MM.1S (cell line): ENCODE results near the gene DUS3L.

Source experiments
- DNase-seq: peaks from one replicate; pipeline ENCODE4 v3.0.0-alpha.2; 2015
- H2AFZ ChIP-seq: fragments of 300-600 bp; sonication (generic); 2 replicates; pipeline ENCODE4 v1.6.0; 2016; ENCODE audit warnings: antibody characterized with exemption, low read length
- H3F3A ChIP-seq: fragments of 300-600 bp; sonication (generic); 2 replicates; pipeline ENCODE4 v1.6.1; 2016; ENCODE audit warnings: mild to moderate bottlenecking, antibody characterized with exemption, low read length, moderate library complexity, mixed read lengths; ENCODE audit not compliant: insufficient read depth
- H3K27ac ChIP-seq: fragments of 300-600 bp; sonication (generic); 2 replicates; pipeline ENCODE4 v1.5.1; 2016; ENCODE audit warnings: mild to moderate bottlenecking, low read length
- H3K27me3 ChIP-seq: fragments of 300-600 bp; sonication (generic); replicated peaks from 2 replicates; pipeline ENCODE4 v1.6.0; 2016; ENCODE audit warnings: low read length; ENCODE audit not compliant: insufficient read depth
- H3K36me3 ChIP-seq: fragments of 300-600 bp; sonication (generic); replicated peaks from 2 replicates; pipeline ENCODE4 v1.6.1; 2016; ENCODE audit warnings: mild to moderate bottlenecking, low read length, mixed read lengths; ENCODE audit not compliant: insufficient read depth
- H3K4me1 ChIP-seq: fragments of 300-600 bp; sonication (generic); 2 replicates; pipeline ENCODE4 v1.6.1; 2016; ENCODE audit warnings: low read length, mixed read lengths
- H3K4me2 ChIP-seq: fragments of 300-600 bp; sonication (generic); 2 replicates; pipeline ENCODE4 v1.6.0; 2016; ENCODE audit warnings: low read depth, low read length
- H3K4me3 ChIP-seq: fragments of 300-600 bp; sonication (generic); 2 replicates; pipeline ENCODE4 v1.5.1; 2016; ENCODE audit warnings: low read length, mixed read lengths
- H3K79me2 ChIP-seq: fragments of 300-600 bp; sonication (generic); 2 replicates; pipeline ENCODE4 v1.6.1; 2016; ENCODE audit warnings: mixed run types, low read length, mixed read lengths
- H3K9ac ChIP-seq: fragments of 300-600 bp; sonication (generic); 2 replicates; pipeline ENCODE4 v1.6.1; 2016; ENCODE audit warnings: low read length, mixed read lengths
- H3K9me2 ChIP-seq: fragments of 300-600 bp; sonication (generic); replicated peaks from 2 replicates; pipeline ENCODE4 v1.6.1; 2016; ENCODE audit warnings: mild to moderate bottlenecking, low read length, mixed read lengths; ENCODE audit not compliant: insufficient read depth
- H3K9me3 ChIP-seq: fragments of 300-600 bp; sonication (generic); replicated peaks from 2 replicates; pipeline ENCODE4 v1.6.1; 2016; ENCODE audit warnings: mild to moderate bottlenecking, low read length, mixed read lengths; ENCODE audit not compliant: insufficient read depth
- H4K20me1 ChIP-seq: fragments of 300-600 bp; sonication (generic); 2 replicates; pipeline ENCODE4 v1.6.1; 2016; ENCODE audit warnings: mild to moderate bottlenecking, low read length, moderate library complexity, mixed read lengths; ENCODE audit not compliant: insufficient read depth
- EZH2 ChIP-seq: fragments of 300-600 bp; sonication (generic); optimal IDR thresholded peaks from 2 replicates; pipeline ENCODE3; 2017; ENCODE audit warnings: low read depth, mild to moderate bottlenecking, antibody characterized with exemption, low read length, mixed read lengths
- EZH2phosphoT487 ChIP-seq: fragments of 300-600 bp; sonication (generic); IDR thresholded peaks from 2 replicates; pipeline ENCODE4 v1.6.1; 2018; ENCODE audit warnings: antibody characterized with exemption, low read length
- TF ChIP-seq, protein P1 (sequence below): fragments of 300-600 bp; sonication (generic); IDR thresholded peaks from 2 replicates; pipeline ENCODE4 v1.5.1; 2016; ENCODE audit warnings: antibody characterized with exemption, low read length, mixed read lengths

Gene DUS3L

DNA sequence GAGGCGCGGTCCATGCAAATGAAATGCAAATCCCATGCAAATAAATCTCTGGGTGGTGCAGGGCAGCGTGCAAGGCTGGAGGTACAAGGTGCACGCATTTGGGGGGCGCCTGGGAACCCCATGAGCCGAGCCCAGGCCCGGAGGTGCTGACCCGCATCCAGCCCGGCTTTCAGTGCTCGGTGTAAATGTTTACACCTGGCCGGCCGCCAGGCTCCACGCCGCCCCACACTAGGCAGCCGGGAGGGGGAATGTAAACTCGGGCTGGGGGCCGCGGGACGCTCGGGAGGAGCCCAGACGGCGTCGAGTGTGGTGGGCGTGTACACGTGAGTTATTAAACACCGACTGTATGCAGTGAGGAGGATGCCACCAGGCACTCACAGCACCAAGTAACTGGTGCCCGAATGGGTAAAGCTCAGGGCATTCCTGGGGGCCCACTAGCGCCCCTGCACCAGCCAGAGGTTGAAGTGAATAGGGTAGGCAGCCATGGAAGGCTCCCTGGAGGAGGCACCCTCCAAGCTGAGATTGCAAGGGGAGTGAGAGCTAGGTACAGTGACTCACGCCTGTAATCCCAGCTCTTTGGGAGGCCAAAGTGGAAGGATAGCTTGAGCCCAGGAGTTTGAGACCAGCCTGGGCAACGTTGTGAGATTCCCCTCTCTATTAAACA, 31.4 kb upstream of the DUS3L start:
- H3K4me1 ChIP-seq = peaks cover 14% of the 10 kb centered on the region
- no peak overlapping the region for H3K9ac ChIP-seq
- no peak overlapping the region for H3K4me2 ChIP-seq
- H3F3A ChIP-seq = peaks cover 12% of the 10 kb centered on the region
- no peaks in the 10 kb centered on the region for H3K36me3 ChIP-seq
- DNase-seq = no peak
- H3K4me3 ChIP-seq = no peak overlapping the region
- no peaks in the 10 kb centered on the region for H3K9me2 ChIP-seq
- H3K79me2 ChIP-seq = no peaks in the 10 kb centered on the region
- H3K27me3 ChIP-seq = peaks cover 38% of the 10 kb centered on the region
- no peak overlapping the region for H2AFZ ChIP-seq
- no peak for TF ChIP-seq EZH2
- TF ChIP-seq, protein P1, sequence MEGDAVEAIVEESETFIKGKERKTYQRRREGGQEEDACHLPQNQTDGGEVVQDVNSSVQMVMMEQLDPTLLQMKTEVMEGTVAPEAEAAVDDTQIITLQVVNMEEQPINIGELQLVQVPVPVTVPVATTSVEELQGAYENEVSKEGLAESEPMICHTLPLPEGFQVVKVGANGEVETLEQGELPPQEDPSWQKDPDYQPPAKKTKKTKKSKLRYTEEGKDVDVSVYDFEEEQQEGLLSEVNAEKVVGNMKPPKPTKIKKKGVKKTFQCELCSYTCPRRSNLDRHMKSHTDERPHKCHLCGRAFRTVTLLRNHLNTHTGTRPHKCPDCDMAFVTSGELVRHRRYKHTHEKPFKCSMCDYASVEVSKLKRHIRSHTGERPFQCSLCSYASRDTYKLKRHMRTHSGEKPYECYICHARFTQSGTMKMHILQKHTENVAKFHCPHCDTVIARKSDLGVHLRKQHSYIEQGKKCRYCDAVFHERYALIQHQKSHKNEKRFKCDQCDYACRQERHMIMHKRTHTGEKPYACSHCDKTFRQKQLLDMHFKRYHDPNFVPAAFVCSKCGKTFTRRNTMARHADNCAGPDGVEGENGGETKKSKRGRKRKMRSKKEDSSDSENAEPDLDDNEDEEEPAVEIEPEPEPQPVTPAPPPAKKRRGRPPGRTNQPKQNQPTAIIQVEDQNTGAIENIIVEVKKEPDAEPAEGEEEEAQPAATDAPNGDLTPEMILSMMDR = no peak
- TF ChIP-seq EZH2phosphoT487 = no peak
- H3K9me3 ChIP-seq = no peaks in the 10 kb centered on the region
- H3K27ac ChIP-seq = no peak overlapping the region
- H4K20me1 ChIP-seq = no peaks in the 10 kb centered on the region

DNA sequence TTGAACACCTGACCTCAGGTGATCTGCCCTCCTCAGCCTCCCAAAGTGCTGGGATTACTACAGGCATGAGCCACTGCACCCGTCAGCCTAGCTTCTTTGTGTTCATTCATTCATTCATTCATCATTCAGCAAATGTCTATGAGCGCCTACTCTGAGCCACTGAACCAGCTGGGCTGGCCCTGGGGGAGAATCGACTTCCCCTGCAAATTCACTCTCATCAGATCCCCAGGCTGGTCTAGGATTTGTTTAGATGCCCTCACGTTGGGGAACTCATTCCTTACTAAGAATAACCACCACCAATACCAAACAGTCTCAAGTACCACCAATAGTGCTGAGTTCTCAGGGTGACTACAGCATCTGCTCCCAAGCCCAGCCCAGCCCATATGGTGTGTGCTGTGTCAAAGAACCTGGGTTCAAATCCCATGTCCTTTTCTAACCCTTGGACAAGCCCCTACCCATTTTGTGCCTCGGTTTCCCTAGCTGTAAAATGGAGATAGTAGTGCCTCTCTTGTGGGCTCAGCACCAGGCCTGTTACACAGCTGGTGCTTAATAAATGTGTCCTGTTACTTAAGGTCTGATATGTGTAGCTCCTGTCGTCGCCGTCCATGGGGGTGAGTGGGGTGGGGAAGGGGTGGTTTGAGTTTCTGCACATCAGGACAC, 30.7 kb upstream of the DUS3L start:
- Histone ChIP-seq H4K20me1 (no peaks in the 10 kb centered on the region), H3K4me2 (no peak overlapping the region), H2AFZ (no peak overlapping the region), H3K36me3 (no peaks in the 10 kb centered on the region), H3K27ac (no peak overlapping the region), H3F3A (peaks cover 5% of the 10 kb centered on the region), H3K27me3 (peaks cover 34% of the 10 kb centered on the region), H3K4me3 (no peak overlapping the region), H3K9me2 (no peaks in the 10 kb centered on the region), H3K9me3 (no peaks in the 10 kb centered on the region), H3K9ac (no peak overlapping the region), H3K79me2 (no peaks in the 10 kb centered on the region), H3K4me1 (peaks cover 7% of the 10 kb centered on the region)
- TF ChIP-seq, protein P1 = no peak
- TF ChIP-seq EZH2 (no peak), EZH2phosphoT487 (no peak)
- no peak for DNase-seq

DNA sequence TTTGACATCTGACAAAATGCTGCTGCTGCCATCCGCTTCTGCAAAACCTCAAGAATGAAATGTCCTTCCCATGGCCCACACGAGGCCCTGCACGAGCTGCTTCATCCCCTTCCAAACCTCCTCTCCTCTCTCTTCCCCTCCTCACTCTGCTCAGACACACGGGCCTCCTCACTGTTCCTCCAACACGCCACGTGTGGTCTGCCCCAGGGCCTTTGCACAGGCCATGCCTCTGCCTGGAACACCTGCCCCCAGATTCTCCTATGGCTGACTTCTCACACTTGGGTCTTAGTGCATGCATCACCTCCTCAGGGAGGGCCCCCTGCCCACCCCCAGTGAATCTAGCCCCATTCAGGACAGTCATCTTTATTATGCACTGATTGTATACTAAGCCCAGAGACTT, 29.8 kb upstream of the DUS3L start:
- H3K27ac ChIP-seq = no peak overlapping the region
- no peak for DNase-seq
- no peak overlapping the region for H2AFZ ChIP-seq
- no peaks in the 10 kb centered on the region for H3F3A ChIP-seq
- H3K36me3 ChIP-seq = no peaks in the 10 kb centered on the region
- H3K79me2 ChIP-seq = no peaks in the 10 kb centered on the region
- no peaks in the 10 kb centered on the region for H3K9me3 ChIP-seq
- H3K27me3 ChIP-seq = peaks cover 38% of the 10 kb centered on the region
- no peak overlapping the region for H3K4me3 ChIP-seq
- H4K20me1 ChIP-seq = no peaks in the 10 kb centered on the region
- no peak overlapping the region for H3K9ac ChIP-seq
- H3K4me1 ChIP-seq = no peaks in the 10 kb centered on the region
- no peaks in the 10 kb centered on the region for H3K9me2 ChIP-seq
- no peak for TF ChIP-seq EZH2
- no peak for TF ChIP-seq EZH2phosphoT487
- TF ChIP-seq, protein P1 = no peak
- H3K4me2 ChIP-seq = no peak overlapping the region
